Sciatic nerve (tissue), 2 donors: ENCODE results near the gene NFU1. TPM values are rescaled to one million over a fixed set of nuclear protein-coding genes. Genes with fewer than 3 reads are reported as not detected.
"Not testable (repeated sequence)": the region's sequence is repeated elsewhere in the genome, so short reads cannot be mapped to it uniquely, and the experiment has no call there.

Source experiments
- ATAC-seq: fragments of 200-7000 bp; cut with Tn5 transposase; one replicate; pipeline ENCODE4 v1.9.1; 2020; ENCODE audit warnings: mild to moderate bottlenecking, moderate library complexity
- DNase-seq: peaks from one replicate; pipeline ENCODE4 v3.0.0-alpha.2; 2020; ENCODE audit warnings: low spot score
- intact Hi-C: fragments of 100-400 bp; cut with DNase I; formaldehyde crosslinking; loops from one replicate; pipeline ENCODE4 v1.14.2; 2022
- total RNA-seq: library from RNA; stranded (reverse); fragmentation: NEBNext Ultra II Directional; extraction: Animal tissue kit (Norgen Biotek cat#: 25700); gene quantifications from one replicate; pipeline ENCODE4 v1.2.1, GENCODE V29; 2021
- donor health status: DM: no; HTN: no; CAD: no.
- donor health status: DM: no; HTN: no; CAD: no.

NFU1 gene
- total RNA-seq, 1 donor from 2014 or later, result 35.5 TPM

DNA sequence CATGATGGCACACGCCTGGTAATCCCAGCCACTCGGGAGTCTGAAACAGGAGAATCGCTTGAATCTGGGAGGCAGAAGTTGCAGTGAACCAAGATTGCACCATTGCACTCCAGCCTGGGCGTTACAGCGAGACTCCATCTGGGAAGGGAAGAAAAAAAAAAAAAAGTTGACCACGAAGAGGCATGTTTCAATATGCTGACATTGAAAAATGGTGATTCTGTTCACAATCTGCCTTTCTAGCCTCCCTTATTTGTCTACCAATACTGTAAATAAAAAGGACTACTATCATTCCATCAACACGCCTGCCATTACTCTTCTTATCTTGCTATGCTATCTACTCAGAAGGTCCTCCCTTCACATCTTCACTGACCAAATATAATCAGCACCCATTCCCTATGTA is 68.6 kb downstream of the NFU1 start:
- intact Hi-C loops, result no loop called here
- ATAC-seq (no peak), DNase-seq (no peak)

DNA sequence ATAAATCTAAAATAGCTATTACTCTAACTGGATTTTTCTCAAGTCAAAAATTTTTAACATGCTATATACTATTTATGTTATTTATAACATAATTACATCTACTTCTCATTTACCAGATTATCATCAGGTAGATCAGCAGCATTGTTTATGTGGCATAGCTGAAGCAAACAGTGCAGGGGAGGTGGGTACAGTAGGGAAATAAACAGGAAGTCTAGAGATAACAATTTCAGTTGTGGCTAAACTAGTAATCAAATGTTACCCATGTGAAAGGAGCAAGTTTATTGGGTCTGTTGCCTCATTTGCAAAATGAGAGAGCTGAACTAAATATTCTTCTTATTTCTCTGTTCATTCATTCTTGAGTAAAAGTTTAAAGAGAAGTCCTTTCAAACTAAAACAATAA is 77.9 kb downstream of the NFU1 start:
- intact Hi-C loops, result no loop called here
- DNase-seq (no peak), ATAC-seq (no peak)

DNA sequence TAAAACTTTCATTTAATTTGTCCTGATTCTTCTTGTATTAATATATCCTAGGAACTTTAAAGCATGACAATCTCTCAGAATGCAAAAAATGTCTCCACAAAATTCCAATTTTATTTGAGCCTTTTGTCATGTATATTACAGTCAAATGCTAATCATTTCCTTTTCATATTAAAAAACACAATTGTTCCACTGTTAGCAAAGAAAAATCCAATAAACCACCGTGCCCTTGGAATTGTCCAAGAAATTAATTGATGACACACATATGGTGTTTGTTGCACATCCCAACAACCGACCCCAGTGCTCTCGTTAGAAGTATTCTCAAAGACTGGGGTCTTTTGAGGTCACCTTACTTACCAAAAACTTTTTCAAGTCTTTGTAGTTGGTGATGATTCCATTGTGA is 78.3 kb downstream of the NFU1 start:
- intact Hi-C loops, result no loop called here
- ATAC-seq (no peak), DNase-seq (no peak)

DNA sequence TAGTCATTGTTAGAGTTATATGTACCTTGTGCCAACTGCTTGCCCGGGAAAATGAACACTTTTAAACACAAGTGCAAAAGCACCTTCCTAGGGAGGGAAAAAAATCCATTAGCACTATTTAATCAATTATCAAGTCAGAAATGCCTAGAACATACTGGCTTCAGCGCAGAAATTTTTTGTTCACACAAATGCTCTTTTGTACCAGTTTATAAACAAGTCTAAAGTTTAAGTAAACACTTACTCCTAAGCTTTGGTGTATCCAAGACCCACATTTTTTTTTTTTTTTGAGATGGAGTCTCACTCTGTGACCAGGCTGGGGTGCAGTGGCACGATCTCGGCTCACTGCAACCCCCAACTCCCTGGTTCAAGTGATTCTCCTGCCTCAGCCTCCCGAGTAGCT is 80.8 kb downstream of the NFU1 start:
- intact Hi-C loops, result no loop called here
- DNase-seq, result no peak
- ATAC-seq, result no peak

DNA sequence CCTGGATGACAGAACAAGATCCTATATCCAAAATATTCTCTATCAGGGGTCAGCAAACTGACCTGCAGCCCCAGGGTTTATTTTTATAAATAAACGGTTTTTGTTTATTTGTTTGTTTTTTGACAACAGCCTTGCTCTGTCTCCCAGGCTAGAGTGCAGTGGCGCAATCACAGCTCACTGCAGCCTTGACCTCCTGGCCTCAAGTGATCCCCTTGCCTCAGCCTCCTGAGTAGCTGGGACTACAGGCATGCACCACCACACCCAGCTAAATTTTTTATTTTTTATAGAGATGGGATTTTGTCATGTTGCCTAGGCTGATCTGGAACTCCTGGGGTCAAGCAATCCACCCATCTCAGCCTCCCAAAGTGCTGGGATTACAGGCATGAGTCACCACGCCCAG is 82.3 kb downstream of the NFU1 start:
- DNase-seq, intact Hi-C loops, ATAC-seq: not testable (repeated sequence)

DNA sequence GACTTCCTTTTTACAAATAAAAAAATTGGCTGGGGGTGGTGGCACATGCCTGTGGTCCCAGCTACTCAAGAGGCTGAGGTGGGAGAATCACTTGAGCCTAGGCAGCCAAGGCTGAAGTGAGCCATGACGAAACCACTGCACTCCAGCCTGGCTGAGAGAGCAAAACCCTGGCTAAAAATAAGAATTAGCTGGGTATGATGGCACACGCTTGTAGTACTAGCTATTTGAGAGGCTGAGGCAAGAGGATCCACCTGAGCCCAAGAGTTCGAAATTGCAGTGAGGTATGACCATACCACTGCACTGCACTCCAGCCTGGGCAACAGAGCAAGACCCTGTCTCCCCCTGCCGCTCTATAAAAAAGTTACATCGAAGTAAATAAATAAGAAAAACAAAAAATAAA is 83.9 kb downstream of the NFU1 start:
- no peak for ATAC-seq

DNA sequence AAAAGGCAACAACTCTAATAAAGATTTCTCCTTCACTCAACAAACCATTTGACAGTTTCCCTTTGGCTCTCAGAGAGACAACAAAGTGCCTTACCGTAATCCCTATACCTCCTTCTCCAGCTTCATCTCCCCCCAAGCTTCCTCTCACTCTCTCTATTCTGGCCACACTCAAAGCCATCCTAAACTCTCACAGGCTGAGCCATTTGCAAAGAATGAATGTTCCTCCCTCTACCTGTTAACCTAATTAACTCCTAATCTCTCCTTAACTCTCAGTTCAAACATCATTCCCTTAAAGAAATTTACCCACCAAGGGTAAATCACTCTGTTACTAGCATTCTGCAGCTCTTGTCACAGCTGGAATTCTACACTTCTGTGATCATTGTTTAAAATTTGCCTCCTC is 88.5 kb downstream of the NFU1 start:
- intact Hi-C loops, result no loop called here
- no peak for ATAC-seq

More for the DNA sequence above, 83.9 kb downstream of the NFU1 start:
- intact Hi-C loops, result no loop called here
- no peak for DNase-seq

More for the DNA sequence above, 88.5 kb downstream of the NFU1 start:
- no peak for DNase-seq

Other genes starting within 250 kb of the NFU1 start
- 45.0 TPM for gene GFPT1, start 50.2 kb downstream of the NFU1 start, total RNA-seq
- gene AAK1, start 206.3 kb upstream of the NFU1 start, total RNA-seq, result 82.4 TPM